SK-N-SH treated with all-trans-retinoic acid at 6 μM for 48 hours (cell line): ENCODE data around the gene PLXNA4.

Experiments used
- ATAC-seq: fragments of 200-7000 bp; cut with Tn5 transposase; 3 replicates; pipeline ENCODE4 v1.9.1; 2020; ENCODE audit warnings: mild to moderate bottlenecking, moderate library complexity
- ARNTL ChIP-seq: fragments of 450-650 bp; formaldehyde crosslinking; IDR thresholded peaks from 2 replicates; pipeline ENCODE4 v1.5.0; 2020; ENCODE audit warnings: low read depth, mild to moderate bottlenecking, moderate library complexity, borderline replicate concordance
- BACH2 ChIP-seq: fragments of 250-450 bp; sonication (Bioruptor Pico); IDR thresholded peaks from 2 replicates; pipeline ENCODE4 v1.9.0; 2021; ENCODE audit warnings: mild to moderate bottlenecking, borderline replicate concordance
- CSDC2 ChIP-seq: fragments of 250-450 bp; sonication (Bioruptor Pico); IDR thresholded peaks from 2 replicates; pipeline ENCODE4 v1.5.0; 2020; ENCODE audit warnings: mild to moderate bottlenecking, moderate library complexity
- ESRRG ChIP-seq: fragments of 250-450 bp; sonication (Bioruptor Pico); IDR thresholded peaks from 2 replicates; pipeline ENCODE4 v1.6.1; 2021; ENCODE audit warnings: mild to moderate bottlenecking
- GLIS3 ChIP-seq: fragments of 250-450 bp; sonication (Bioruptor Pico); IDR thresholded peaks from 2 replicates; pipeline ENCODE4 v1.5.0; 2020; ENCODE audit warnings: mild to moderate bottlenecking, moderate library complexity
- ISL1 ChIP-seq: fragments of 250-450 bp; sonication (Bioruptor Pico); IDR thresholded peaks from 2 replicates; pipeline ENCODE4 v2.1.2; 2022; ENCODE audit warnings: mild to moderate bottlenecking, moderate library complexity
- OSR1 ChIP-seq: fragments of 250-450 bp; sonication (Bioruptor Pico); IDR thresholded peaks from 2 replicates; pipeline ENCODE4 v1.8.0; 2022; ENCODE audit warnings: moderate library complexity, mild to moderate bottlenecking, inconsistent platforms
- POU6F1 ChIP-seq: fragments of 250-450 bp; sonication (Bioruptor Pico); IDR thresholded peaks from 2 replicates; pipeline ENCODE4 v1.8.0; 2021; ENCODE audit warnings: low read depth, mild to moderate bottlenecking, moderate library complexity, borderline replicate concordance
- PPARA ChIP-seq: fragments of 250-450 bp; sonication (Bioruptor Pico); IDR thresholded peaks from 2 replicates; pipeline ENCODE4 v1.5.0; 2020; ENCODE audit warnings: mild to moderate bottlenecking, borderline replicate concordance
- RARB ChIP-seq: fragments of 250-450 bp; sonication (Bioruptor Pico); IDR thresholded peaks from 2 replicates; pipeline ENCODE4 v1.8.0; 2021; ENCODE audit warnings: mild to moderate bottlenecking, moderate library complexity
- SNAI2 ChIP-seq: fragments of 250-450 bp; sonication (Bioruptor Pico); IDR thresholded peaks from 2 replicates; pipeline ENCODE4 v1.5.0; 2020; ENCODE audit warnings: mild to moderate bottlenecking, moderate library complexity
- TCF4 ChIP-seq: fragments of 250-450 bp; sonication (Bioruptor Pico); IDR thresholded peaks from 2 replicates; pipeline ENCODE4 v1.8.0; 2021; ENCODE audit warnings: mild to moderate bottlenecking, moderate library complexity, borderline replicate concordance
- TOX ChIP-seq: fragments of 250-450 bp; sonication (Bioruptor Pico); IDR thresholded peaks from 2 replicates; pipeline ENCODE4 v1.8.0; 2021; ENCODE audit warnings: mild to moderate bottlenecking, moderate library complexity, borderline replicate concordance
- TSHZ2 ChIP-seq: fragments of 250-450 bp; sonication (Bioruptor Pico); IDR thresholded peaks from 2 replicates; pipeline ENCODE4 v1.5.0; 2020; ENCODE audit warnings: mild to moderate bottlenecking, moderate library complexity
- ZC3H10 ChIP-seq: fragments of 250-450 bp; sonication (Bioruptor Pico); IDR thresholded peaks from 2 replicates; pipeline ENCODE4 v1.5.1; 2021; ENCODE audit warnings: mild to moderate bottlenecking, moderate library complexity
- ZFP3 ChIP-seq: fragments of 250-450 bp; sonication (Bioruptor Pico); IDR thresholded peaks from 2 replicates; pipeline ENCODE4 v1.5.0; 2020; ENCODE audit warnings: mild to moderate bottlenecking, moderate library complexity
- ZFP30 ChIP-seq: fragments of 450-650 bp; formaldehyde crosslinking; IDR thresholded peaks from 2 replicates; pipeline ENCODE4 v1.5.0; 2022; ENCODE audit warnings: mild to moderate bottlenecking, moderate library complexity
- ZNF565 ChIP-seq: fragments of 450-650 bp; formaldehyde crosslinking; conservative IDR thresholded peaks from 2 replicates; pipeline ENCODE4 v1.5.0; 2020; ENCODE audit warnings: low read depth, mild to moderate bottlenecking, moderate library complexity
- TF ChIP-seq, protein P1 (sequence below): fragments of 250-450 bp; sonication (Bioruptor Pico); IDR thresholded peaks from 2 replicates; pipeline ENCODE4 v1.5.1; 2021; ENCODE audit warnings: mild to moderate bottlenecking, moderate library complexity
- TF ChIP-seq, protein P2 (sequence below): fragments of 250-450 bp; sonication (Bioruptor Pico); IDR thresholded peaks from 2 replicates; pipeline ENCODE4 v1.5.1; 2020; ENCODE audit warnings: low read depth, mild to moderate bottlenecking, moderate library complexity

Gene PLXNA4

GRCh38 chr7:132089356-132089755 is 486.9 kb downstream of the PLXNA4 start:
- TF ChIP-seq, protein P1, sequence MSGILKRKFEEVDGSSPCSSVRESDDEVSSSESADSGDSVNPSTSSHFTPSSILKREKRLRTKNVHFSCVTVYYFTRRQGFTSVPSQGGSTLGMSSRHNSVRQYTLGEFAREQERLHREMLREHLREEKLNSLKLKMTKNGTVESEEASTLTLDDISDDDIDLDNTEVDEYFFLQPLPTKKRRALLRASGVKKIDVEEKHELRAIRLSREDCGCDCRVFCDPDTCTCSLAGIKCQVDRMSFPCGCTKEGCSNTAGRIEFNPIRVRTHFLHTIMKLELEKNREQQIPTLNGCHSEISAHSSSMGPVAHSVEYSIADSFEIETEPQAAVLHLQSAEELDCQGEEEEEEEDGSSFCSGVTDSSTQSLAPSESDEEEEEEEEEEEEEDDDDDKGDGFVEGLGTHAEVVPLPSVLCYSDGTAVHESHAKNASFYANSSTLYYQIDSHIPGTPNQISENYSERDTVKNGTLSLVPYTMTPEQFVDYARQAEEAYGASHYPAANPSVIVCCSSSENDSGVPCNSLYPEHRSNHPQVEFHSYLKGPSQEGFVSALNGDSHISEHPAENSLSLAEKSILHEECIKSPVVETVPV (CRISPR knock-in tag): no peak
- no peak for TF ChIP-seq ZFP3 (CRISPR knock-in tag)
- no peak for TF ChIP-seq PPARA (CRISPR knock-in tag)
- TF ChIP-seq TCF4 (CRISPR knock-in tag): no peak
- TF ChIP-seq ZFP30 (CRISPR knock-in tag): no peak
- TF ChIP-seq RARB (CRISPR knock-in tag): no peak
- TF ChIP-seq POU6F1 (CRISPR knock-in tag): no peak
- no peak for TF ChIP-seq BACH2 (CRISPR knock-in tag)
- TF ChIP-seq SNAI2: no peak
- no peak for TF ChIP-seq TOX
- no peak for TF ChIP-seq ESRRG (CRISPR knock-in tag)
- TF ChIP-seq ZNF565: no peak
- TF ChIP-seq CSDC2 (CRISPR knock-in tag): no peak
- no peak for TF ChIP-seq ARNTL (CRISPR knock-in tag)
- TF ChIP-seq ZC3H10 (CRISPR knock-in tag): no peak
- TF ChIP-seq ISL1: no peak
- no peak for TF ChIP-seq GLIS3
- no peak for TF ChIP-seq OSR1 (CRISPR knock-in tag)
- TF ChIP-seq, all 23 proteins: peak for 0
- no peak for ATAC-seq

GRCh38 chr7:132087421-132087820 is 488.8 kb downstream of the PLXNA4 start:
- TF ChIP-seq ESRRG (CRISPR knock-in tag) (no peak), SNAI2 (no peak), GLIS3 (no peak), ARNTL (CRISPR knock-in tag) (no peak), CSDC2 (CRISPR knock-in tag) (no peak), TCF4 (CRISPR knock-in tag) (no peak)
- TF ChIP-seq, protein P1 (CRISPR knock-in tag): no peak

DNA sequence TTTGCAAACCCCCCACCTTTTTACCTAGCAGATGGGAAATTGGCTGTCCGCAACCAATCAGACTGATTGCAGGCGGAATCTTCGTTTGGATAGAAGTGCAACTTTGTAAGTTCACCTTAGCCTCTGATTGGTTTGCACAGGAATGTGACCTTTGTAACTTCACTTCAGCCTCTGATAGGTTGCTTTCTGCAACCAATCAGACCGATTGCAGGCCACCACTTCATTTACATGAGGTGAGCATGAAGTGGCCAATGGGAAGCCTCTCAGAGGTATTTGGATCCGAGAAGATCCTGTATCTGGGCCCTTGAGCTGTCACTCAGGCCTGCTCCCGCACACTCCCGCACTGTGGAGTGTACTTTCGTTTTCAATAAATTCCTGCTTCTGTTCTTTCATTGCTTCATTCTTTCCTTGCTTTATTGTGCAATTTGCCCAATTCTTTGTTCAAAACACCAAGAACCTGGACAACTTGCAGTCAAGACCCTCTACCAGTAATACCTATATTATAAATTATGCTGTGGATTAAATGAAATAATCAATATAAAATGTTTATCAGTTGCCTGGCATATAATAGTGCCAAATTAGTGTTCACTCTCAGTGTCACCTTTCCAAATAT is 491.4 kb downstream of the PLXNA4 start:
- peak; percentile 46 for ATAC-seq
- no peak for TF ChIP-seq PPARA (CRISPR knock-in tag)
- TF ChIP-seq, protein P1 (CRISPR knock-in tag): no peak
- TF ChIP-seq POU6F1 (CRISPR knock-in tag): no peak
- TF ChIP-seq TSHZ2 (CRISPR knock-in tag): no peak
- TF ChIP-seq OSR1 (CRISPR knock-in tag): no peak
- TF ChIP-seq ZFP3 (CRISPR knock-in tag): no peak
- no peak for TF ChIP-seq ESRRG (CRISPR knock-in tag)
- TF ChIP-seq, protein P2, sequence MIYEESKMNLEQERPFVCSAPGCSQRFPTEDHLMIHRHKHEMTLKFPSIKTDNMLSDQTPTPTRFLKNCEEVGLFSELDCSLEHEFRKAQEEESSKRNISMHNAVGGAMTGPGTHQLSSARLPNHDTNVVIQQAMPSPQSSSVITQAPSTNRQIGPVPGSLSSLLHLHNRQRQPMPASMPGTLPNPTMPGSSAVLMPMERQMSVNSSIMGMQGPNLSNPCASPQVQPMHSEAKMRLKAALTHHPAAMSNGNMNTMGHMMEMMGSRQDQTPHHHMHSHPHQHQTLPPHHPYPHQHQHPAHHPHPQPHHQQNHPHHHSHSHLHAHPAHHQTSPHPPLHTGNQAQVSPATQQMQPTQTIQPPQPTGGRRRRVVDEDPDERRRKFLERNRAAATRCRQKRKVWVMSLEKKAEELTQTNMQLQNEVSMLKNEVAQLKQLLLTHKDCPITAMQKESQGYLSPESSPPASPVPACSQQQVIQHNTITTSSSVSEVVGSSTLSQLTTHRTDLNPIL: no peak
- TF ChIP-seq ARNTL (CRISPR knock-in tag): no peak
- no peak for TF ChIP-seq GLIS3
- TF ChIP-seq RARB (CRISPR knock-in tag): no peak
- TF ChIP-seq ZFP30 (CRISPR knock-in tag): no peak
- no peak for TF ChIP-seq CSDC2 (CRISPR knock-in tag)
- TF ChIP-seq BACH2 (CRISPR knock-in tag): no peak

More at GRCh38 chr7:132087421-132087820, 488.8 kb downstream of the PLXNA4 start:
- ATAC-seq: no peak
